GM12801 (cell line): ENCODE results near the gene C10orf90.

Experiments
- CTCF ChIP-seq: IDR thresholded peaks from one replicate; pipeline ENCODE4 v1.5.1; 2011; ENCODE audit warnings: control low read depth; ENCODE audit not compliant: insufficient read length; ENCODE audit errors: extremely low read depth

The C10orf90 gene

GRCh38 chr10:126538439-126539135 lies 131.9 kb downstream of the C10orf90 start:
- no peak for TF ChIP-seq CTCF

DNA sequence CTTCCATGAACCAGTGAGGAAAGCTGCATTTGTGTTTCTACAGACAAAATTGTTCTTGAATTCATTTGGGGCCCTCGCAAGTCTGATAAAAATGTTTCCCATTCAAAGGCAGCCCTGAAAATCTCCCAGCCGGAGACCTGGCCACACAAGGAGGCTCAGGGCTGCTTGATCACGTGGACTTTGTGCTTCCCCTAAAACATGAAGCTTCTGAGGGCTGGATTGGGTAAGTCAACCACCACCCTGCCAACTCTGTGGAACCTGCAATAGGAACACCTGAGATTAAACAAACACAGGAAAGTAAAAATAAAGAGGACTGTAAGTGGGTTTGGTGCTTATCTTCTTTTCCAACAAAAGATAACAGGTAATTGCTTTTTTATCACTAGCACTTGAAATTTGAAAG lies 133.8 kb downstream of the C10orf90 start:
- no peak for TF ChIP-seq CTCF

DNA sequence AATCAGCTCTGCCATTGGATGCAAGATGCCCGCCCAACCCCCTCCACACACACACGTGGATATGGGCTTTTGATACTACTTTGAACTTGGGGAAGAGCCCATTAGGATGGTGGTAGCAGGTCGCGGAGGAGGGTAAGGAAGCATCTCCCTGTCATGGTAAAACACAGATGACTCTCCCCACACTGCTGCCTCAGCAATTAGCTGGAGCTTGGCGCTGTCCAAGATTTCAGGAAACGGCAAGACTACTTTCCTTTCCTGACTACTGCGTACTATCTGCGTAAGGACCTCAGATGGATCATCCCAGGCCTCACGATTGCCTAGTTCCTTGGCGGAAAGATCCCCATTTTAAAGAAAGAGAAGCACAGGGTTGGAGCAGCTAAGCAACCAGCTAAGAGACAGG lies 134.3 kb downstream of the C10orf90 start:
- no peak for TF ChIP-seq CTCF

DNA sequence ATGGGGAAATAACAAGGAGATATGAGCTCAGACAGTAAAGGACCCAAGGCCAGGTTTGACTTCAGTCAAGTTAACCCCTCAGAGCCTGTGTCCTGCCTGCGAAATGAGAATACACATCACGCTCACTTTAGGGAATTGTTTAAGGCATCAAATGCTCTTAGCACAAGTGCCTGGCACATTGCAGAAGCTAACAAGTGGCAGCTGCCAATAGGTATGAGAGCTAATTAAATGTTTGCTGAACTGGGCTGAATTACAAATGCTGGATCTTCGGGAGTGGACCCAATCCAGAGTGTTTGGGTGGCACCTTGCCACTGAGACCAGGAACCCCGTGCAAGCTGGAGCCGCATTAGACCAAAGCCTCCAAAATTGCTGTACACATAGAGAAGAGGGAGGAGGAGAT lies 136.8 kb downstream of the C10orf90 start:
- TF ChIP-seq CTCF = no peak

GRCh38 chr10:126528315-126528835 lies 142.1 kb downstream of the C10orf90 start:
- TF ChIP-seq CTCF = no peak

GRCh38 chr10:126527645-126528314 lies 142.7 kb downstream of the C10orf90 start:
- no peak for TF ChIP-seq CTCF

DNA sequence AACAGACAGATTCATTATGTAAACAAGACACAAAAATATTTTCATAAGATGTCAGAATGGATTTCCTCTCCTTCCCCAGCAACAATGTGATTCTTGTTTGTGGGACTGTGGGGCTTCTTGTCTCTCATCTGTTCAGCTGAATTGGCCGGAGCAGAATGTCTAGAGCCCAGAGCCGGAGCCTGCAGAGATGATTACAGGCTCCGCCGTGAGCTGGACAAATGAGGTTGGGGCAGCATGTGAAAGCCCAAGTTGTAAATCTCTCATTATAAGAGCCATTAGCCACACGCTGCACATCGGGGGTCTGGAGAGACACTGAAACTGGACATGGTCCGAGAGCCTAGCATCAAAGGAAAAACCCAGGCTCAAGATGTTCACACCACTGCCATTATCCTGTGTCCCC lies 145.2 kb downstream of the C10orf90 start:
- TF ChIP-seq CTCF = no peak
